Fibroblast of lung (primary cell): ENCODE measurements around the gene EPS15. TPM values are rescaled to one million over a fixed set of nuclear protein-coding genes. Genes with fewer than 3 reads are reported as not detected.

Source experiments
- DNase-seq, 2 donors: peaks; one replicate each; pipeline versions ENCODE4 v3.0.0 to v3.0.0-alpha.2; 2010; ENCODE audit warnings: low read depth in 2 of 2
- H2AFZ ChIP-seq: 2 replicates; pipeline ENCODE4 v1.5.1; 2012; ENCODE audit warnings: low read length, control low read depth, inconsistent platforms
- H3K27ac ChIP-seq: 2 replicates; pipeline ENCODE4 v1.5.1; 2011; ENCODE audit warnings: low read length, control low read depth; ENCODE audit not compliant: insufficient read depth
- H3K27me3 ChIP-seq: 2 replicates; pipeline ENCODE4 v1.5.1; 2011; ENCODE audit warnings: mild to moderate bottlenecking, low read length; ENCODE audit not compliant: control insufficient read depth, insufficient read depth
- H3K36me3 ChIP-seq: 2 replicates; pipeline ENCODE4 v1.5.1; 2011; ENCODE audit warnings: low read length; ENCODE audit not compliant: control insufficient read depth, insufficient read depth
- H3K4me1 ChIP-seq: 2 replicates; pipeline ENCODE4 v1.5.1; 2011; ENCODE audit warnings: low read length; ENCODE audit not compliant: control insufficient read depth, insufficient read depth; ENCODE audit errors: extremely low read depth
- H3K4me2 ChIP-seq: 2 replicates; pipeline ENCODE4 v1.5.1; 2011; ENCODE audit warnings: low read length, control low read depth; ENCODE audit not compliant: insufficient read depth; ENCODE audit errors: extremely low read depth
- H3K4me3 ChIP-seq, 4 experiments: fragments of 200-600 bp in 1 of 4; sonication (generic) in 1 of 4; replicated peaks in 1 of 4; 2 replicates each; pipeline ENCODE4 v1.5.1; 2011 to 2016; ENCODE audit warnings: low read length in 4 of 4, low read depth in 3 of 4, mild to moderate bottlenecking in 3 of 4, control low read depth in 2 of 4, inconsistent platforms in 1 of 4, mixed read lengths in 1 of 4; ENCODE audit not compliant: insufficient read depth in 1 of 4; ENCODE audit errors: control extremely low read depth in 1 of 4
- H3K79me2 ChIP-seq: 2 replicates; pipeline ENCODE4 v1.5.1; 2012; ENCODE audit warnings: mild to moderate bottlenecking, low read length, inconsistent platforms; ENCODE audit not compliant: control insufficient read depth, insufficient read depth
- H3K9ac ChIP-seq: 2 replicates; pipeline ENCODE4 v1.5.1; 2011; ENCODE audit warnings: mild to moderate bottlenecking, low read length, control low read depth; ENCODE audit not compliant: insufficient read depth
- H3K9me3 ChIP-seq: 2 replicates; pipeline ENCODE4 v1.5.1; 2012; ENCODE audit warnings: low read depth, low read length; ENCODE audit not compliant: control insufficient read depth, insufficient read depth
- H4K20me1 ChIP-seq: 2 replicates; pipeline ENCODE4 v1.5.1; 2011; ENCODE audit warnings: low read length; ENCODE audit not compliant: control insufficient read depth, insufficient read depth; ENCODE audit errors: extremely low read depth
- CTCF ChIP-seq, 2 donors: IDR thresholded peaks in 1 of 2; conservative IDR thresholded peaks in 1 of 2; 1 replicate in 1 of 2; 2 replicates in 1 of 2; pipeline ENCODE4 v1.5.1; 2011 to 2012; ENCODE audit warnings: low read length in 2 of 2, control low read depth in 1 of 2, inconsistent platforms in 1 of 2, low read depth in 1 of 2, mild to moderate bottlenecking in 1 of 2
- EZH2 ChIP-seq: IDR thresholded peaks from 2 replicates; pipeline ENCODE4 v1.5.1; 2012; ENCODE audit warnings: low read length, control low read depth, mild to moderate bottlenecking; ENCODE audit errors: missing control alignments
- polyA plus RNA-seq, 2 donors: library from polyadenylated mRNA; depleted of rRNA in 1 of 2; stranded (reverse) in 1 of 2; unstranded in 1 of 2; fragments of >200 nt; gene quantifications; 2 replicates each; pipeline ENCODE4 v1.2.1, GENCODE V29; 2011 to 2012; ENCODE audit warnings: missing spikeins in 1 of 2
- total RNA-seq: library from RNA; depleted of rRNA; stranded (reverse); fragments of >200 nt; gene quantifications from 2 replicates; pipeline ENCODE4 v1.2.1, GENCODE V29; 2014

The EPS15 gene
- total and polyA plus RNA-seq, 2 donors (not counting 1 experiment from before 2014, with no cell fraction given): 67.7 to 75.5 TPM

DNA sequence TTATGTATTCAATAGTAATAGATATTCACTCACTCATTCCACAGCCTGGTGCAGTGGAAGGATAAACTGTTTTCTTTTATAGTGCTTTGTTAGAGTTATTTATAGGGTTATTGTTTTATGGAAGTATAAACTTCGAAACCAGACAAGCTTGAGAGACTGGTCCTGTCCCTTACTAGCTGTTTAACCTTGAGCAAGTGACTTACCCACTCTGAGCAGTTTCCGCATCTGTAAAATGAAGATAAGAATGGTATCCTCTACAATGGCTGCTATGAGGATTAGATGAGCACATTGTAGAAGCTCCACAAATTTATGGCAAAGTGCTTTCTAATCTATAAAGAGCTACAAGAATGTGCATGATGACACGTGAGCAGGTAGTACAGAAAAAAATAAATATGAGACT, 30.8 kb upstream of the EPS15 start:
- H3K27me3 ChIP-seq: no peaks in the 10 kb centered on the region
- no peaks in the 10 kb centered on the region for H3K36me3 ChIP-seq
- no peak overlapping the region for H3K9ac ChIP-seq
- DNase-seq: no peak
- H3K79me2 ChIP-seq: no peaks in the 10 kb centered on the region
- no peaks in the 10 kb centered on the region for H3K4me1 ChIP-seq
- no peak for TF ChIP-seq CTCF (conservative IDR thresholded peaks at IDR 0.05 in 1 of 2, IDR thresholded peaks at IDR 0.05 in 1 of 2; ENCODE audit: low read depth in 1 of 2, low read length in 2 of 2)
- no peak for TF ChIP-seq EZH2
- H3K4me2 ChIP-seq: no peak overlapping the region
- no peaks in the 10 kb centered on the region for H3K9me3 ChIP-seq
- no peak overlapping the region for H3K27ac ChIP-seq
- no peak overlapping the region for H2AFZ ChIP-seq
- no peak overlapping the region for H3K4me3 ChIP-seq
- no peaks in the 10 kb centered on the region for H4K20me1 ChIP-seq

DNA sequence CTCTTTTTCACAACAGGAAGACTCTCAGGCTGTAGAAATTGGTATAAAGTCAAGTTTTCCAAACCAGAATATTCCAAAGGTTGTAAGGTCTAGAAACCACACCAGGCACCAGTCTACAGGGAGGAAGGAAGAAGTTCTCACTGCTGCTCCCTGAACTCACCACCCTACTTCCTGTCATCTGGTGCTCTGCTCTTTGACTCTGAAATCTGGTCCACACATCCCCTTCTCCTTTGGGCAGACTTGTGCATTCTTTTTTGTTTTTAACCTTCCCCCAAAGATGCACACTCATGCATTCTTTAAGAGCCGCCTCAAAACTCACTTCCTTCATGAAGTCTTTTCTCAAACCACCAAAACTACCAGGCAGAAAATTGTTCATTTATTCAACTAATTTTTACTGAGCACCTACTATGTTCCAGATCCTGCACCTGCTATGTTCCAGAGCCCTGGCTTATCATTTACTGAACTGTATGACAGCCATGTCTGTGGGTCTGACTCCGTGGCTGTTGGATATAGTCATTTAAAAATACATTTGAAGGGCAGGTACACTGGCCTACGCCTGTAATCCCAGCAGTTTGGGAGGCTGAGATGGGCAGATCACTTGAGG, 30.1 kb upstream of the EPS15 start:
- Histone ChIP-seq H3K9me3 (no peaks in the 10 kb centered on the region), H3K4me3 (no peak overlapping the region), H3K79me2 (no peaks in the 10 kb centered on the region), H3K4me1 (no peaks in the 10 kb centered on the region), H3K27ac (no peak overlapping the region), H3K9ac (no peak overlapping the region), H3K36me3 (no peaks in the 10 kb centered on the region), H3K4me2 (no peak overlapping the region), H2AFZ (peak overlapping the region; percentile 48), H4K20me1 (no peaks in the 10 kb centered on the region), H3K27me3 (no peaks in the 10 kb centered on the region)
- no peak for TF ChIP-seq EZH2
- TF ChIP-seq CTCF (conservative IDR thresholded peaks at IDR 0.05 in 1 of 2, IDR thresholded peaks at IDR 0.05 in 1 of 2; ENCODE audit: low read depth in 1 of 2, low read length in 2 of 2): no peak
- DNase-seq: no peak

- Histone ChIP-seq H3K4me1 (no peaks in the 10 kb centered on the region), H3K79me2 (no peaks in the 10 kb centered on the region), H3K4me3 (no peak overlapping the region), H3K9ac (no peak overlapping the region), H3K27ac (no peak overlapping the region), H4K20me1 (no peaks in the 10 kb centered on the region), H3K9me3 (no peaks in the 10 kb centered on the region), H3K36me3 (no peaks in the 10 kb centered on the region), H3K4me2 (no peak overlapping the region), H2AFZ (no peak overlapping the region), H3K27me3 (no peaks in the 10 kb centered on the region)
- TF ChIP-seq EZH2 (no peak), CTCF (conservative IDR thresholded peaks at IDR 0.05 in 1 of 2, IDR thresholded peaks at IDR 0.05 in 1 of 2; ENCODE audit: low read depth in 1 of 2, low read length in 2 of 2) (no peak)
- no peak for DNase-seq
Measured at GRCh38 chr1:51543858-51544257, 24.8 kb upstream of the EPS15 start.
